Epithelial cell of esophagus (primary cell): ENCODE data around the gene SLC35F2.

Experiments
- DNase-seq: peaks from one replicate; pipeline ENCODE4 v3.0.0; 2010; ENCODE audit warnings: low read depth
- H3K4me3 ChIP-seq: 2 replicates; pipeline ENCODE4 v1.5.1; 2011; ENCODE audit warnings: mild to moderate bottlenecking, low read length, control low read depth
- TF ChIP-seq, protein P1 (sequence below): IDR thresholded peaks from 2 replicates; pipeline ENCODE4 v1.5.1; 2011; ENCODE audit warnings: low read depth, mild to moderate bottlenecking, low read length, control low read depth, inconsistent platforms; ENCODE audit not compliant: insufficient read depth; ENCODE audit errors: missing control alignments

The SLC35F2 gene

DNA sequence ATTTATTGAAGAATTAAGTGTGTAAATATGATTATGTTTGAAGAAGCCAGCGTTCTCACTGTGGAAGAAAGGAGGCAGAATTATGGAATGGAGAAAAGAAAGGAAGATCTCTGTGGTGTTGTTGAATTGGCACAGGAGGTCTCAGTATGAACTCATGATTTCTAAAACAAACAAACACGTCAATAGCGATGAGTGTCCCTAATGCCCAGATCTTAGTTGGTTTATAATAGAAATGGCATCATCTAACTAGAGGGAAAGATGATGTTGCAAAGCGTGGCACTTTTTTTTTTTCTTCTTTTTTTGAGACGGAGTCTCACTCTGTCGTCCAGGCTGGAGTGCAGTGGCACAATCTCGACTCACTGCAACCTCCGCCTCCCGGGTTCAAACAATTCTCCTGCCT lies 107.5 kb downstream of the SLC35F2 start:
- no peak for DNase-seq
- TF ChIP-seq, protein P1, sequence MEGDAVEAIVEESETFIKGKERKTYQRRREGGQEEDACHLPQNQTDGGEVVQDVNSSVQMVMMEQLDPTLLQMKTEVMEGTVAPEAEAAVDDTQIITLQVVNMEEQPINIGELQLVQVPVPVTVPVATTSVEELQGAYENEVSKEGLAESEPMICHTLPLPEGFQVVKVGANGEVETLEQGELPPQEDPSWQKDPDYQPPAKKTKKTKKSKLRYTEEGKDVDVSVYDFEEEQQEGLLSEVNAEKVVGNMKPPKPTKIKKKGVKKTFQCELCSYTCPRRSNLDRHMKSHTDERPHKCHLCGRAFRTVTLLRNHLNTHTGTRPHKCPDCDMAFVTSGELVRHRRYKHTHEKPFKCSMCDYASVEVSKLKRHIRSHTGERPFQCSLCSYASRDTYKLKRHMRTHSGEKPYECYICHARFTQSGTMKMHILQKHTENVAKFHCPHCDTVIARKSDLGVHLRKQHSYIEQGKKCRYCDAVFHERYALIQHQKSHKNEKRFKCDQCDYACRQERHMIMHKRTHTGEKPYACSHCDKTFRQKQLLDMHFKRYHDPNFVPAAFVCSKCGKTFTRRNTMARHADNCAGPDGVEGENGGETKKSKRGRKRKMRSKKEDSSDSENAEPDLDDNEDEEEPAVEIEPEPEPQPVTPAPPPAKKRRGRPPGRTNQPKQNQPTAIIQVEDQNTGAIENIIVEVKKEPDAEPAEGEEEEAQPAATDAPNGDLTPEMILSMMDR = no peak
- H3K4me3 ChIP-seq = no peak overlapping the region

DNA sequence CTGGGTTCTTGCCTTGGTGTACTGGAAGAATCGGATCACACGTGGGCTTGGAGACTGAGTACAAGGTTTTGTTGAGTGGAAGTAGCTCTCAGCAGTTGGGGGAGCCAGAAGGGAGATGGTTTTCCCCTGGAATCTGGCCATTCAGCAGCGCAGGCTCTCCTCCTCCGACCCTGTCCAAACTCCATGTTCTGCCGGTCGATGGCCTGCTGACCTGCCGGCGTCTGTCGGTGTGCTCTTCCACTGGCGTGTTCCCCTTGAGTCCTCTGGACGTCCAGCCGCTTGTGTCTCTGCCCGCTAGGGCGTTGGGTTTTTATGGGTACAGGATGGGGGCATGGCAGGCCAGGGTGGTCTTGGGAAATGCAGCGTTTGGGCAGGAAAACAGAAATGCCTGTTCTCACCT lies 108.3 kb downstream of the SLC35F2 start:
- no peak for DNase-seq
- TF ChIP-seq, protein P1 = no peak
- H3K4me3 ChIP-seq = no peak overlapping the region

DNA sequence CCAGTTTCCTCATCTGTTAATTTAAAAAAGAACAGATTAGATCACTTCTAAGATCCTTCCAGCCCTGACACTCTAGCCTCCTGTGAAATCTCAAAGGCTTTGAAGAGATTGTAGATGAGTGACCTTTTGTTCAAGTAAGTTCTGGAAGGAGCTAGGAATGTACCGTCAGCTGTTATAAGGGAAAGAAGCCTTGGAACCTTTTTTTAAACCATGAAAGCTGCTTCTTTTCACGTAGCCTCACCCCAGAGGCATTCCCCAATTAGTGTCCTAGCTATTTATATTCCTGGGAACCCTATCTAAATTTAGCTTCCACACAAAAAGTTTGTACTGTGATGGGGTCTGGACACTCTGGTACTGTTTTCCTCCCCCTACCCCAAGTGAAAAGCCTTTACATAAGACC lies 111.0 kb downstream of the SLC35F2 start:
- no peak for DNase-seq
- H3K4me3 ChIP-seq = no peak overlapping the region
- TF ChIP-seq, protein P1 = no peak

DNA sequence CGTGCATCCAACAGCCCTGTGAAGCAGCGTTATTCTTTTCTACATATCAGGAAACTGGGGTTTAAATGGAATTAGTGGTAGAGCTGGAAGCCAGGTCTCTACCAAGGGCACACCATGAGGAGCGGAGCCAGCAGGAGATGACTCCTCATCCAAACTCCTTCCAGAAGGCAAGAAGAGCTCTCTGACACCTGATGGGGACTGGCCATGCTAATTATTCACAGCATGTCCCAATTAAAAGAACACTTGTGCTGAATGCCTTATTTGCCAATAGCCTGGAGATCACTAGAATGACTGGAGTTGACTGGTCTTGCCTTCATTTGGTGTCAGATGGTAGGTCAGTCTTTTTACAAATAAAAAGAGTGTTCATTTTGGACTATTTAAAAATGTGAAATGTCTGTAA lies 113.9 kb downstream of the SLC35F2 start:
- no peak overlapping the region for H3K4me3 ChIP-seq
- TF ChIP-seq, protein P1 = no peak
- DNase-seq = no peak

DNA sequence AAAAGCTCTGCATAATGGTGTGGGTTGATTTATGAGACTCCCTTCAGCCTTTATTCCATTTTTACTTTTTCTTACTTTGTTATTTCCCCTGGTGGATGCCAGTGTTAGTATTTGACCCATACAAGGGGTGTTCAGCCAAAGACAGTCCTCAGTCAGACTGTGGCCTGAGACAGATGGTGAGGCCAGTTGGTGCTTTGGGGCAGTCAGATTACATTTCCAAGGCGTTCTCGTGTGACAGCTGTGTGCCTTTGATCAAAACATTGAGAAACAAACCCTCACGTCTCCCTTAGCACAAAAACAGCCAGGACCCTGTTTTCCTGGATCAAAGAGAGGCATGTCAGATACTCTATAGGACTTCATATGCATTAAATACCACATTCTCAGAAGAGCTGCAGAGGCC lies 115.4 kb downstream of the SLC35F2 start:
- H3K4me3 ChIP-seq = no peak overlapping the region
- TF ChIP-seq, protein P1 = no peak
- DNase-seq = no peak

DNA sequence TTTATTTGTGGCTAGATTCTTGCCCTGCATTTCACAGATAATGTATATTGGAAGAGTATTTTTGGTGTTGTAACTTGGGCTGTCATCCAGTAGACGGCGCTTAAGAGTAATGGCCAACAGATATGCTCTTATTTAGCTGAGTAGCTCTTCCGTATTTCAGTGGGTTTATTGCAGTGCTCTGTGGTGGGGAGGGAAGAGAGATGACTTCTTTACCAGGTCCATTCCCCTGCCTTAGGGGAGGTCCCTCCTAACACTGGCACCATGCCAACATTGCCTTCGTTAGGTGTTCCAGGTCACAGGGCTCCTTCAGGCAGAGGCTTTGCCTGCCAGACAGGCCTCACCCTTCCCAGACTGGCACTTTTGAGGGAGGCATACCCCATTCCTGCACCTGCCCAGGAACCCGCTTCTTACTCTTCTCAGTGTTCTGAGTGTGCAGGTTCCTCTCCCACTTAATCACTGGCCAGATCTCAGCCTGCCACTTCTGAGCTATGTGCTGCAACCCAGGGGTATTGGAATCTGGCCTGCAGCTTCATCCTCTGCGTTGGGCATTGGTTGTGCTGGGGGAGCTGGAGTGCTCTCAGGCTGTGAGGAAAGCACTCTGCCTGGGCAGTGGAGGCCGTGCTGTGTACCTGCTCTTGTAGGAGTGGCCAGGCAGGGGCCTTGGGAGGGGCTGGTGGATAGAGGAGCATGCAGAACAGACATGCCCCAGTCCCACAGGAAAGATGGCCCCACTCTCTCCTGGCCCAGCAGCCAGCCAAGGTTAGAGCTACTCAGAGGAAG lies 117.4 kb downstream of the SLC35F2 start:
- TF ChIP-seq, protein P1 = peak; percentile 82
- no peak overlapping the region for H3K4me3 ChIP-seq
- DNase-seq = peak; percentile 57
